K562 (cell line): Measurements from ENCODE around the gene USP11. TPM values are rescaled to one million over a fixed set of nuclear protein-coding genes. Genes with fewer than 3 reads are reported as not detected.

Experiments
- ASH1L ChIP-seq: fragments of 450-650 bp; IDR thresholded peaks from 2 replicates; pipeline ENCODE4 v1.6.1; 2018; ENCODE audit warnings: borderline replicate concordance, mild to moderate bottlenecking, low read depth; ENCODE audit not compliant: partially characterized antibody
- CLOCK ChIP-seq: fragments of 250-450 bp; sonication (Bioruptor Pico); IDR thresholded peaks from 2 replicates; pipeline ENCODE4 v1.4.0; 2020; ENCODE audit warnings: mild to moderate bottlenecking, moderate library complexity, borderline replicate concordance
- DNMT1 ChIP-seq: fragments of 450-650 bp; IDR thresholded peaks from 2 replicates; pipeline ENCODE4 v1.6.1; 2016; ENCODE audit warnings: antibody characterized with exemption, mild to moderate bottlenecking
- HDAC6 ChIP-seq: IDR thresholded peaks from 2 replicates; pipeline ENCODE4 v1.6.1; 2012; ENCODE audit warnings: low read depth, mild to moderate bottlenecking, control low read depth, inconsistent platforms, low read length, moderate library complexity
- HLTF ChIP-seq: fragments of 450-650 bp; IDR thresholded peaks from 2 replicates; pipeline ENCODE4 v1.6.1; 2016
- HNRNPUL1 ChIP-seq: fragments of 200-400 bp; formaldehyde crosslinking; IDR thresholded peaks from 2 replicates; pipeline ENCODE4 v1.6.1; 2017; ENCODE audit warnings: low read length
- IRF2 ChIP-seq: sonication (generic); formaldehyde crosslinking; IDR thresholded peaks from 2 replicates; pipeline ENCODE4 v1.8.1; 2022; ENCODE audit warnings: mild to moderate bottlenecking, missing genetic modification reagents
- MEF2D ChIP-seq: conservative IDR thresholded peaks from 2 replicates; pipeline ENCODE4 v1.6.1; 2016; ENCODE audit warnings: low read depth, missing genetic modification characterization, missing compliant biosample characterization
- TBP ChIP-seq: optimal IDR thresholded peaks from 2 replicates; pipeline ENCODE3; 2011; ENCODE audit warnings: low read depth, low read length, improper control_type of control experiment
- THRAP3 ChIP-seq: fragments of 450-650 bp; IDR thresholded peaks from 2 replicates; pipeline ENCODE4 v1.6.1; 2016; ENCODE audit warnings: mild to moderate bottlenecking, inconsistent platforms, borderline replicate concordance
- USF1 ChIP-seq: sonication (generic); formaldehyde crosslinking; IDR thresholded peaks from 2 replicates; pipeline ENCODE4 v1.9.0; 2022; ENCODE audit warnings: mild to moderate bottlenecking, missing genetic modification reagents
- ZNF668 ChIP-seq: fragments of 250-450 bp; sonication (Bioruptor Pico); IDR thresholded peaks from 2 replicates; pipeline ENCODE4 v1.8.0; 2022; ENCODE audit warnings: mild to moderate bottlenecking, inconsistent platforms
- polyA plus RNA-seq, 8 experiments: library from polyadenylated mRNA; depleted of rRNA in 4 of 8; stranded (reverse) in 5 of 8; unstranded in 3 of 8; fragments of >200 nt; fragmentation: Nextera tagmentation in 2 of 8; fragmentation: Illumina TruSeq in 1 of 8; extraction: Ambion mirVana in 2 of 8; extraction: Trizol in 1 of 8; gene quantifications; 2 replicates each; pipeline versions ENCODE4 v1.2.1 to v1.2.3, GENCODE V29; 2011 to 2014; ENCODE audit warnings: inconsistent platforms in 1 of 8, missing spikeins in 1 of 8
- total RNA-seq, 7 experiments: library from RNA; depleted of rRNA in 6 of 7; stranded (reverse); fragments of >200 nt in 6 of 7; fragmentation: Illumina TruSeq in 2 of 7; extraction: Trizol in 2 of 7; gene quantifications; 2 replicates each; pipeline versions ENCODE4 v1.2.1 to v1.2.3, GENCODE V29; 2011 to 2021; ENCODE audit warnings: low replicate concordance in 1 of 7
- TF ChIP-seq, protein P1 (sequence below), 2 experiments: fragments of 450-650 bp in 1 of 2; IDR thresholded peaks; 2 replicates each; pipeline ENCODE4 v1.6.1; 2011 to 2017; ENCODE audit warnings: low read depth in 2 of 2, antibody characterized with exemption in 1 of 2, borderline replicate concordance in 1 of 2, low read length in 1 of 2, mild to moderate bottlenecking in 1 of 2, mixed read lengths in 1 of 2; ENCODE audit not compliant: control insufficient read depth in 1 of 2

USP11 gene
- total and polyA plus RNA-seq, 9 of the 15 experiments (the other 6 are each of a cell fraction or from before 2014, with no cell fraction given), result 2.5 to 29.0 (median 11.7) TPM

DNA sequence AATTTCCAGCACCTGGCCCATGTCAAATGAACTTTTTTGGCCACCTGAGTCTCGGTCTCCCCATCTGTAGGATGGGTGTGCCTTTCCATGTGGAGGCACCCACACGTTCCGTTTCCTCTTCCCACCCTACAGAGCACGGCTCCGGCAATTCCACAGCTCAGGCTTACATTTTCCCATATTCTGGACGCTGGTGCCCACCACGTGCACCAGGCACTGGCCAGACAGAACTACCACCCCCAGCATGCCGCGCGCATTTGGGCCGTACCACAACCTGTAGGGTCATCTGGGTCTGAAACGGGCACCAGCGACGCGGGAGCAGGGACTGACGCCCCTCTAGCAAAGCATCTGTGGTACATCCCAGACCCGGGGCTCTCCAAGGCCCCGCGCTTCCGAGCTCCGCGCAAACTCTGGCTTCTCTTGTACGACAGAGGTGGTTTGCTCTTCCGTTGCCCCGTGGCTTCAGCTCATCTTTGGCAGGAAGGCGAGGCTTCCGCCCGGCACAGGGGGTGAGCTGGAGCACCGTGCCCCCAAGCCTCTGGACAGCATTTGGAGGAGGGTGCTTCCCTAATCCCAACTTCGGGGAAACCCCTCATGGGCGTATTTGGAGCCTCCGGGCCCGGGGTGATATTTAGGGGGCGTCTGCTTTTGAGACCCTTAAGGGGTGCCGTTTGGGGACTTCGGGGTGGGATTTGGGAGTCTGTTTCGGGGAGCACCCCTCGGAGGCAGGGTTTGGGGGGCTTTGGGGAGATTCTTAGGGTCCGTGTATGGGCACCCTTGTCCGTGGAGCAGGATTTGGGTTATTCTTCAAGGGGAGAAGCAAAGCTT, 42.2 kb upstream of the USP11 start (continued):
- TF ChIP-seq IRF2 (CRISPR knock-in tag), result no peak
- TF ChIP-seq DNMT1, result no peak
- TF ChIP-seq HNRNPUL1, result no peak
- TF ChIP-seq ASH1L, result peak; percentile 34
- TF ChIP-seq CLOCK (CRISPR knock-in tag), result no peak
- no peak for TF ChIP-seq THRAP3
- TF ChIP-seq HLTF, result no peak
- TF ChIP-seq ZNF668 (CRISPR knock-in tag), result no peak
- TF ChIP-seq, protein P1, sequence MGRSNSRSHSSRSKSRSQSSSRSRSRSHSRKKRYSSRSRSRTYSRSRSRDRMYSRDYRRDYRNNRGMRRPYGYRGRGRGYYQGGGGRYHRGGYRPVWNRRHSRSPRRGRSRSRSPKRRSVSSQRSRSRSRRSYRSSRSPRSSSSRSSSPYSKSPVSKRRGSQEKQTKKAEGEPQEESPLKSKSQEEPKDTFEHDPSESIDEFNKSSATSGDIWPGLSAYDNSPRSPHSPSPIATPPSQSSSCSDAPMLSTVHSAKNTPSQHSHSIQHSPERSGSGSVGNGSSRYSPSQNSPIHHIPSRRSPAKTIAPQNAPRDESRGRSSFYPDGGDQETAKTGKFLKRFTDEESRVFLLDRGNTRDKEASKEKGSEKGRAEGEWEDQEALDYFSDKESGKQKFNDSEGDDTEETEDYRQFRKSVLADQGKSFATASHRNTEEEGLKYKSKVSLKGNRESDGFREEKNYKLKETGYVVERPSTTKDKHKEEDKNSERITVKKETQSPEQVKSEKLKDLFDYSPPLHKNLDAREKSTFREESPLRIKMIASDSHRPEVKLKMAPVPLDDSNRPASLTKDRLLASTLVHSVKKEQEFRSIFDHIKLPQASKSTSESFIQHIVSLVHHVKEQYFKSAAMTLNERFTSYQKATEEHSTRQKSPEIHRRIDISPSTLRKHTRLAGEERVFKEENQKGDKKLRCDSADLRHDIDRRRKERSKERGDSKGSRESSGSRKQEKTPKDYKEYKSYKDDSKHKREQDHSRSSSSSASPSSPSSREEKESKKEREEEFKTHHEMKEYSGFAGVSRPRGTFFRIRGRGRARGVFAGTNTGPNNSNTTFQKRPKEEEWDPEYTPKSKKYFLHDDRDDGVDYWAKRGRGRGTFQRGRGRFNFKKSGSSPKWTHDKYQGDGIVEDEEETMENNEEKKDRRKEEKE (IDR thresholded peaks at IDR 0.05; ENCODE audit: borderline replicate concordance in 1 of 2, control insufficient read depth in 1 of 2, low read depth in 2 of 2, low read length in 1 of 2), result peak in 1 of 2 experiments; percentile 87; a peak in 2 of 4 replicates
- TF ChIP-seq USF1 (CRISPR knock-in tag), result 0 out of 2 replicates have a peak, but pooled peaks have one; percentile 31
- TF ChIP-seq MEF2D (tag), result no peak
- no peak for TF ChIP-seq HDAC6
- peak; percentile 69 for TF ChIP-seq TBP
